ENCODE measurements around the gene NEK3. TPM values are rescaled to one million over a fixed set of nuclear protein-coding genes. Genes with fewer than 3 reads are reported as not detected.
"Not testable (repeated sequence)": the region's sequence is repeated elsewhere in the genome, so short reads cannot be mapped to it uniquely, and the experiment has no call there.

NEK3 gene
- total RNA-seq, 4 donors from 2014 or later, result 2.2 to 9.0 (median 5.8) TPM

- H3K9me3 ChIP-seq, result no peaks in the 10 kb centered on the region
- TF ChIP-seq CTCF (IDR thresholded peaks at IDR 0.05) (no peak), POLR2A (IDR thresholded peaks at IDR 0.05) (no peak)
- no peaks in the 10 kb centered on the region for H3K27me3 ChIP-seq
- no peak for DNase-seq
- no peaks in the 10 kb centered on the region for H3K4me1 ChIP-seq
- H3K36me3 ChIP-seq, result no peaks in the 10 kb centered on the region
- intact Hi-C loops (cut with DNase I), result no loop called here
- H3K27ac ChIP-seq, result no peak overlapping the region
- 86 to 97% methylated on average over 1 of the region's 1 CpG for WGBS, 2 donors
- no peak overlapping the region for H3K4me3 ChIP-seq
These were observed 54.8 kb downstream of the NEK3 start for GRCh38 chr13:52104624-52105023.

GRCh38 chr13:52103386-52103785 is 56.0 kb downstream of the NEK3 start:
- no peaks in the 10 kb centered on the region for H3K9me3 ChIP-seq
- no peak overlapping the region for H3K27ac ChIP-seq
- TF ChIP-seq CTCF (IDR thresholded peaks at IDR 0.05) (no peak), POLR2A (IDR thresholded peaks at IDR 0.05) (no peak)
- no peaks in the 10 kb centered on the region for H3K36me3 ChIP-seq
- no peak for DNase-seq
- WGBS, 2 donors, result 86 to 88% methylated on average over 4 of the region's 5 CpGs
- no peaks in the 10 kb centered on the region for H3K4me1 ChIP-seq
- H3K4me3 ChIP-seq, result no peak overlapping the region
- no peaks in the 10 kb centered on the region for H3K27me3 ChIP-seq
- intact Hi-C loops (cut with DNase I), result no loop called here

- H3K27ac ChIP-seq; DNase-seq; intact Hi-C loops (cut with DNase I); H3K36me3 ChIP-seq; H3K27me3 ChIP-seq; H3K4me3 ChIP-seq; H3K9me3 ChIP-seq; H3K4me1 ChIP-seq: not testable (repeated sequence)
- 90 to 95% methylated on average over 3 of the region's 3 CpGs for WGBS, 2 donors
These were observed 57.0 kb downstream of the NEK3 start for GRCh38 chr13:52102423-52102822.

- intact Hi-C loops (cut with DNase I), result no loop called here
- H3K9me3 ChIP-seq, result no peaks in the 10 kb centered on the region
- TF ChIP-seq CTCF (IDR thresholded peaks at IDR 0.05) (no peak), POLR2A (IDR thresholded peaks at IDR 0.05) (no peak)
- H3K27ac ChIP-seq, result no peak overlapping the region
- H3K4me3 ChIP-seq, result no peak overlapping the region
- H3K4me1 ChIP-seq, result no peaks in the 10 kb centered on the region
- DNase-seq, result no peak
- no peaks in the 10 kb centered on the region for H3K27me3 ChIP-seq
- no peaks in the 10 kb centered on the region for H3K36me3 ChIP-seq
- WGBS, 2 donors, result 93% methylated on average over 3 of the region's 5 CpGs; no CpG with 5 or more reads in 1 of the 2 donors
These were observed 62.2 kb downstream of the NEK3 start for GRCh38 chr13:52097197-52097596.

GRCh38 chr13:52096748-52097147 is 62.6 kb downstream of the NEK3 start:
- Histone ChIP-seq H3K4me1 (no peaks in the 10 kb centered on the region), H3K27ac (no peak overlapping the region), H3K36me3 (no peaks in the 10 kb centered on the region), H3K9me3 (no peaks in the 10 kb centered on the region), H3K4me3 (no peak overlapping the region), H3K27me3 (no peaks in the 10 kb centered on the region)
- WGBS, 2 donors, result 58% methylated on average over 2 of the region's 3 CpGs; no CpG with 5 or more reads in 1 of the 2 donors
- no peak for DNase-seq
- TF ChIP-seq CTCF (IDR thresholded peaks at IDR 0.05) (no peak), POLR2A (IDR thresholded peaks at IDR 0.05) (no peak)
- intact Hi-C loops (cut with DNase I), result no loop called here

GRCh38 chr13:52096062-52096461 is 63.3 kb downstream of the NEK3 start:
- intact Hi-C loops (cut with DNase I), result no loop called here
- no peaks in the 10 kb centered on the region for H3K9me3 ChIP-seq

More at GRCh38 chr13:52096062-52096461, 63.3 kb downstream of the NEK3 start:
- H3K4me1 ChIP-seq, result no peaks in the 10 kb centered on the region
- no peak overlapping the region for H3K4me3 ChIP-seq
- H3K27ac ChIP-seq, result no peak overlapping the region
- TF ChIP-seq POLR2A (IDR thresholded peaks at IDR 0.05), result no peak
- TF ChIP-seq CTCF (IDR thresholded peaks at IDR 0.05), result no peak
- no peaks in the 10 kb centered on the region for H3K36me3 ChIP-seq
- no peak for DNase-seq
- 81 to 87% methylated on average over 2 of the region's 2 CpGs for WGBS, 2 donors
- H3K27me3 ChIP-seq, result no peaks in the 10 kb centered on the region
